Cerebellar cortex (tissue), 1 donor: ENCODE data around the gene KARS1.
A peak's percentile ranks its signal among the peaks of the same experiment; 100 is the strongest.

Experiments
- DNase-seq: peaks from one replicate; pipeline ENCODE4 v3.0.0-alpha.2; 2015; ENCODE audit warnings: low spot score

KARS1 gene

DNA sequence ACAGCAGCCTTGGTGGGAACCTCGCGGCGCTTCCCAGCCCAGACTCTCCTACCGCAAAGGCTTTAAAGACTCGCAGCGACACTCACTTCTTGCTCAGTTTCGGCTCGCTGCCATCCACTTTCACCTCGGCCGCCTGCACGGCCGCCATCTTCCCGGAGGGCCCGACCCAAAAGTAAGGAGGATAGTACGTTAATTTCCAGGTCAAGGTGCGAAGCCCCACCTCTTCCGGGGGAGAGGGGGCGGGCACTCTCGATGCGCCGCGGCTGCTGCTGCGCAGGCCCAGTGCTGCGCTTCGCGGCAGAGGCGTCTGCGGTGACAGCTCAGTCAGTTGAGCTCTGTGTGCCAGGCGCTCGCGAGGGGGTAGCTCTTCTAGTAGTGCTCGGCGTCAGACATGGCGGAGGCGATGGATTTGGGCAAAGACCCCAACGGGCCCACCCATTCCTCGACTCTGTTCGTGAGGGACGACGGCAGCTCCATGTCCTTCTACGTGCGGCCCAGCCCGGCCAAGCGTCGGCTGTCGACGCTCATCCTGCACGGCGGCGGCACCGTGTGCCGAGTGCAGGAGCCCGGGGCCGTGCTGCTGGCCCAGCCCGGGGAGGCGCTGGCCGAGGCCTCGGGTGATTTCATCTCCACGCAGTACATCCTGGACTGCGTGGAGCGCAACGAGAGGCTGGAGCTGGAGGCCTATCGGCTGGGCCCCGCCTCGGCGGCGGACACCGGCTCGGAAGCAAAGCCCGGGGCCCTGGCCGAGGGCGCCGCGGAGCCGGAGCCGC lies at the start of gene KARS1, which contains the start of gene TERF2IP:
Gene KARS1, minus strand, starts transcription at position 174 of the 773 bp plus-strand sequence. Its CDS starts 26 bp downstream, at position 148.
Gene TERF2IP, plus strand, starts transcription at position 282 of the 773 bp plus-strand sequence. Its CDS starts 110 bp downstream, at position 392.
- DNase-seq = peak; percentile 95

DNA sequence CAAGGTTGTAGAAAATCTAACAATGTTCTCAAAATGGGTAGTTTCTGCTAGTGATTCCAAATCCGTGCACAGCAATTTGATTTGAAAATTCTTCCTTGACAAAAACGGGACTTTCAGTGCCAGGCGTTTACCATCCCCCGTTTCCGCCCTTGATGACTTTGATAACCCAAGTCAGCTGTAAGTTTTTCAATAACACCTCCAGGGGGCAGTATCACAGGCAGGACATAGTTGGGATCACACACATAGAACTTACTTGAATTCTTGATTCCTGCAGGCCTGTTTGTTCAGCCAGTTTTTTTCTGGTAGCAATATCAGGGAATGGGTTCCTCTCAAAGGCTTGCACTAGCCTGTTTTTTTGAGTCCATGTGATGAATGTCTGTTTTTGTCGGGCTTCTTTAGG lies 48.2 kb upstream of the KARS1 start:
- DNase-seq = peak; percentile 8

DNA sequence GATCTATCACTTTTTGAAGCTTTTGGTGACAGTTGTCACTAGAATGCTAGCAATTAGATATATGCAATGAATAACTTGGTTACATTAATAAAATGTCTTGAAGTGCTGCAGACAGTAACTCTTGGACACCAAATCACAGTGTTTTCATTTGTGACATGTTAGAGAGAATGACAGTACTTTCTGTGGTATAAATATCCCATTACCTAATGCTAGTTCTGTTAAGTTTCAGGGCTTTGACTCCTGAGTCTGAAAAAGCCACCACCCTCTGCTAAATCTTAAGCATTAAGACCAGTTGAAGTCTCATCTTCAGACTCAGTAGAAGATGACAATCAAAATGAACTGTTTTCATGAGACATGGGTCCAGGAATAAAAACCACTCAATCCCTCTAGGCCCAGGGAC lies 39.9 kb upstream of the KARS1 start:
- no peak for DNase-seq

DNA sequence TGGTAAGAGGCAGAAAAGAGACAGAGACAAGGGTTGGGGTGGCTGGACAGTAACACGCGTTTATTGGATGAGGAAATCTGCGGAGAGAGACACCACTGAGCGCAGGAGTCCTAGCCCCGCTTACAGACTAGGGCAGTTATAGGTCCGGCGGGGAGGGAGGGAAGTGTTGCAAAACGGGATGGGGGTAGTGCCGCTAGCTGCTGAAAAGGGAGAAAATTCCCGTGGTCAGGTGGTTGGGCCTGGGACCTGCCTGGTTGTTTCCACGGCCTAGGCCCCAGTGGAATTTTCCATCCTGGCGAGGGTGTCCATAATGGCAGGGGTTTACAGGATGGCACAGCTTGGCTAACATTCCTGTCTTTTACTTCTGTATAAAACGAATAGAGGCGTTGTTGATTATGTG lies 34.8 kb upstream of the KARS1 start:
- DNase-seq = no peak

DNA sequence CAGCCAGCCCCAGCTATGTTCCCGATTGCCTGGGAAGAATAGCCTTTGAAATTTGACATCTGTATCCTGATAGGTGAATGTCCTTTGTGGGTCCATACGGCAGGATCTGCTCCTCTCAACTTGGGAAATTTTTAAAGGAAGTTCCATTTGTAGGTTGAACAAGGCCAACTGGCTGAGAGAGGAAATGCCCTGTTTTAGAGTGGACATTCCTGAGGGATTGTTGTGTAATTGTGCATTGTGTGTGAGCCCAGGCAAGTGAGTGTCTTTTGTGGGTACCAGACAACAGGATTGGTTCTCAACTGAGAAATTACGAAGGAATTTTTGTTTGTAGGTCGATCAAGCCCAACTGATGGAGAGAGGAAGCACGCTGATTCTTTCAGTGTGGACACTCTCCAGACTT lies 31.9 kb upstream of the KARS1 start:
- DNase-seq = no peak

DNA sequence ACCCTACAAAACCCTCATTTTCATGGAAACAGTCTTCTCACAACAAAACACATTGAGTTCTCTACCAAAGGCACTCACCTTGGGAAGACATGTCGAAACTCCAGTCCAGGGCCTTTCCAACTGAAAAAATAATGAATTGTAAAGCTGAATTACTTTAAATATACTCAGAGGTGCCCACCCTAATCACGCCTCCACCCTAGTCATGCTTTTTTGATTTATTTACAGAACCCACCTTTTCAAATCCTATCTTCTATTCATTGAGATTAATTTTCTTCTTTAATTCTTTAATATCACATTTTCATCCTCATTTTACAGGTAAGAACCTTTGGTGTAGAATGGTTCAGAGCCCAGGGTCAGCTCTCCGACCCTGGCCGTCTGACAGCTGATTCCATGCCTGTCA lies 29.4 kb upstream of the KARS1 start, which contains the start of gene CPHXL2:
Gene CPHXL2, minus strand, starts transcription at position 101 of the 400 bp plus-strand sequence. Its CDS starts 10 bp downstream, at position 91.
- no peak for DNase-seq

DNA sequence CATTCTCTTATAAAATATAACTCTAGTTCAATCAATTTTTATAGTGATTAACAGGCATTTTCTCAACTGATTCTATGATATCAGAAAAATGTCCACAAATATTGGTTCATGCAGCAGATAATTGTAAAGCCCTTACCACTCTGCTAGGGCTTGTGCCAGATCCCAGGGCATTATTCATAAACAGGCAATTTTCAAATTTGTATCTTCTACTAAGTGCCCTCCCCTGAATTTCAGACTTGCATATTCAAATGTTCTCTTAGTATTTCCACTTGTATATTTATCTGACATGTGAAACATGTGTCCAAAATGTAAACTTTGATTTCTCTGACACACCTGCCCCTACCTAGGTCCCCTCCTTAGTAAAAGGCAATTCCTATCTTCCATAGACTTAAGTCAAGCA lies 20.0 kb upstream of the KARS1 start:
- DNase-seq = no peak

DNA sequence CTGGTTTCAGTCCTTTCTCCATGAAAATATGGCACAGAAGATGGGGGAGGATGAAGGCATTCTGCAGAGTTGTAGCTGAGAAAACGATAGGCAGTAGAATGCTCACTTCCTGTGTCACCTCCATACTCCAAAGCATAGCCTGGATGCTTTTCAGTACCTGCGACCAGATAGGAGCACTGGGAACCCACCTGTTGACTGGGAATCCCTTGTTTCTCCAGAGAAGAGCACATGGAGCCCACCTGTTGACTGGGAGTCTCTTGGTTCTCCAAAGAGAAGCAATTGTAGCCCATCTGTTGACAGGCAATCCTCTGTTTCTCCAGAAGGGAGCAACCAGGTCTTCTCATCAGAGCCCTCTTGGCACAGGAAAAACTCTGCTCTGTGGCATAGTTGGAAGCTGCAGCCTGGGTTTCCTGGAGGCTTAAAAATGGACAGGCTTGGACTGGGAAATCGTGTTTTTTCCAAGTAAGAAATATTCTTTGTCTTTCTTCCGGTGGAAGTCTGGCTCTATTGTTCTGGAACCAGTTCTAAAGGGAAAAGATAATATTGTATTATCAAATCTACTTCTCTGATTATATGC lies 13.3 kb upstream of the KARS1 start:
- peak; percentile 47 for DNase-seq

DNA sequence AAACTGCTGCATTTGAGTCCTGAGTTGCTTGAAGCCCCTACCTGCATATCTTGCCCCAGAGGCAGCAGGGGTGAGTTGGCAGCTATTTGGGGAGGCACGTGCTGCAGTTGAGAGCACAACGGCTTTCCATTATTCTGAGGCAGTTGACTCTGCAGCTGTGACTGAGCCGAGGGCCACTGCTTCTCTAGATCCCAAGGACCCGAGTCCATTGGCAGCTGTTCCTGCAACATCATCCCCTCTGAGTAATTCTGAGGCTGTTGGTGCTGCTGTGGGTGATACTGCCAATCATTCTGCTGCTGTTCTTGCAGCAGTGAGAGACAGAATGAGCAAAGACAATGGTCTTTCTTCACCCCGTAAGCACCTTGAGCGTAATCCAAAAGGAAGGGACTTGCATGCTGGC lies 12.9 kb upstream of the KARS1 start:
- DNase-seq = no peak

DNA sequence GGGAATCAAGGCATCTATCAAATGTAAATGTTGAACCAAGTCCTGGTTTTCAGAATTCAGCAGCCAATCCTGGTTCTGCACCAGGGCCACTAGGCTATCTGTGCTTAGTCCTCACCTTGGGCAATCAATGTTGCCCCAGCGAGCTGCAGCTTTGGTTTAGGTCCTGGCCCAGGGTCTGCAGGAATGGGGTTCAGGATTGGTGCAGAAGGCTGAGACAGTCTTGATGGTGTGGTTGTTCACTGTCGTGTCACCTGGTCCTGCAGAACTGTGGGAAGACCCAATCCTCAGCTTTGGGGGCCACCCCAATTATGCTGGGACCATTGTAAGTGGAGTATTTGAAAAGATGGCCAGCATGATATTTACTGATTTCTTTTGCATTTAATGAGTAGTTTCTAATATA lies 10.7 kb upstream of the KARS1 start:
- DNase-seq = no peak

DNA sequence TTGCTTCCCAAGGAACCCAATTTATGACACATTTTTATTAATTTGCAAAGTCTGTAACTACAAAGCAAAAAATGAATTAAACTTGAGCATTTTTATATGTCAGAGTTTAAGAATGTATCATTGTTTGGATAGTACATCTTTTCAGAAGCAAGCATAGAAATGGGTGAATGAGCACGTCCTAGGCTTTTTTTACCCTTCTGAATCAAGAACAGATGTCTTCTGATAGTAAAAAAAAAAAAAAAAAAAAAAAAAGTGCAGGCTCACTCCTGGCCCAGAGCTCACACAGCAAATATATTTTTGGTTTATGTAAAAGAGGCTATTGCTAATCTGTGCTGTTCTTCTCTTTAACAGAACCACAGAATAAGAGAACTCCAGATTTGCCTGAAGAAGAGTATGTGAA lies 6.5 kb upstream of the KARS1 start:
- DNase-seq = no peak

DNA sequence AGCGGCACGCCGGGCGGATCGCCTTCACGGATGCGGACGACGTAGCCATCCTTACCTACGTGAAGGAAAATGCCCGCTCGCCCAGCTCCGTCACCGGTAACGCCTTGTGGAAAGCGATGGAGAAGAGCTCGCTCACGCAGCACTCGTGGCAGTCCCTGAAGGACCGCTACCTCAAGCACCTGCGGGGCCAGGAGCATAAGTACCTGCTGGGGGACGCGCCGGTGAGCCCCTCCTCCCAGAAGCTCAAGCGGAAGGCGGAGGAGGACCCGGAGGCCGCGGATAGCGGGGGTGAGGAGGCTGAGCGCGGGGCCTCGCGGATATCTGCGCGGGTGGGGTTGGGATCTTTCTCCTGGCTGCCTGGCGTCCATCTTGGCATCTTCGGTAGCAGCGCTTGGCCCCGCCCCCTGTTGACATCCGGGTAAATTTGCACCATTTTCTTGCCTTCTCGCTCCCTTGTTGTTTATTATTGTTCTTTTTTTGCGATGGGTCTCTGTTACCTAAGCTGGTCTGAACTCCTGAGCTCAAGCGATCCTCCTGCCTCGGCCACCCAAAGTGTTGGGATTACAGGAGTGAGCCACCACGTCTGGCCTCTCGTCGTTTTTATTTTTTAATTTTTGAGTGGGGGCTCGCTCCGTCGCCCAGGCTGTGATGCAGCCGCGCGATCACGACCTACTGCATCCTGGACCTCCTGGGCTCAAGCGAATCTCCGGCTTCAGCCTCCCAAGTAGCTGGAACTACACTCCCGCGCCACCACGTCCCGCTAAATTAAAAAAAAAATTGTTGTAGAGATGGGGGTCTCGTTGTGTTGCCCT lies 1.0 kb upstream of the KARS1 start:
- DNase-seq = peak; percentile 83

DNA sequence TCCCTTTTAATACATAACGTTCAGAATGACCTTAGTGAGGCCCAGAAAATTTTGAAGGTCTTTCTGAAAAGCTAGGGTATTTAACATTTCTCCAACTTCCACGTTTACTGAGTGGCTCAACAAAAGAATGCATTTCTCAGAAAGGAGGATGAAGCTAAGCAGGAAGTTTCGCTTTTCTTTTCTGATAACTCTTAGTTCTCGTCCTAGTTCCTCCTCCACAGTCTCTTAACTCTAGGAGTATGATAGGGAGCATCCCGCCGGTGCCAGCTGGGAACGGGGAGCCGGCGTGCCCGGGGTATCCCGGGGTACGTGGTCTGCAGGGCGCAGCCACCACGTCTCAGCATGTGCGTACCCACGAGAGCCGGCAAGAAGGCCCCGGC lies 363 bp downstream of the KARS1 start:
- DNase-seq = no peak

DNA sequence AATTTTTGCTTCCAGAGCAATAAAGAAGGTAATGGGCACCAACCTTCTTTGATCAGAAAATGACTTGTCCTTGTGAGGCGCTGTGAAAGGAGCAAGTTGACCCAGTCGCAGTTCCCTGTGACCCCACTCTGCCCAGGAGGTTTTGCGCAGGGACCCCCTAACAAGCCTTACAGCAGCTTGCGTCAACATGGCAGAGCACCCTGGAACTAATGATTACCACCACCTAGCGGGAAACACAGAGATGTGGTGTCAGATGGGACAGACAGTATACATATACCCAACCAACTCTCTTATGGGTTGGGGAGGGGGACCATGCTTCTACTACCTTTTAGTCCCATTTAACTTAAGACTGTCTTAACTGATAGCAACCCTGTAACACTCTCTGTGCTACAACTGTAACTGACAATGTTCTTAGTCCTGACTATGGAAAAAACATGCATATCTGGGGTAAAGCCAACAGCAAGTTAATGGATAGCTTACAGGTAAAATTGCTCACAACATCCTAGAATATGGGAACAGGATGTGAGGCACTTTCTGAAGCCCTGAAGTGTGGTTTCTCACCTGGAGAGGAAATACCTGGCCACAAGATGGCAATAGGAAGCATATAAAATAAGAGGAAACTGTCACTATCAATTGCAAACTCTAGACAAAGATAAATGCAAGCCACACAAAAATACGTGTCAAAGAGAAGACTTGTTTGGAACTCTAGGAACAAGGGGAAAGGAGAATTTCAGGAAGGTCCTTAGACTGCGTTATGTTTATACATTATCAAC lies 3.0 kb downstream of the KARS1 start:
- no peak for DNase-seq

DNA sequence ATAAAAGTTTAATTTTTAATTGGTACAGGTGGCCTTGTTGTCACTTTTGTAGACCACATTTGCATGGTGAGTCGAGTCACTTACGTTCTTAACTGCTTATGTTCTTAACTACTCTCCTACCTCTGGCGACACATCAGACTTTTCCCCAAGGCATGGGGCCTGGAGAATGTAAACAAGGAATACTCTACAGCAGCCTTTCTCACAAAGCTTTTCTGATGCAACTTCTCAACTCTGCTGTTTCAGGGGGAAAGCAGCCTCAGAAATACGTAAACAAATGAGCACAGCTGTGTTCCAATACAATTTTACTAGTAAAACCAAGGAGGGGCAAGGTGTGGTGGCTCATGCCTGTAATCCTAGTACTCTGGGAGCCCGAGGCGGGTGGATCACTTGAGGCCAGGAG lies 6.9 kb downstream of the KARS1 start:
- no peak for DNase-seq

DNA sequence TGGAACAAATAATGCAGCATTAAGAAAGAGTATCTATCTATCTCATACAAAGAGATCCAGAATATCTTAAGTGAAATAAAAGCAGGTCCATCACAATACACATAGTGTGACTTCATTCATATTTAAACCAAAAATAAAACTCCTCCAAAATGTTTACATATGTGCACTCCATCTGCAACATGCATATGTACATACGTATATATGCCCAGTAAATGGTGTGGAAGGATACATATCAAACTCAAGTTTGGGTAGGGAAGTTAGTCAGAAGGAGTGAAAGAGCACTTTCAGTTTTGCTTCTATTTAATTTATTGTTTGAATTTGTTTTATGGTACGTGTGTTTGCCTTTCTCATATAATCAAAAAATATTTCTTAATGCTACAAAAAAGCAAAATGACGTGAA lies 12.4 kb downstream of the KARS1 start:
- DNase-seq = no peak

DNA sequence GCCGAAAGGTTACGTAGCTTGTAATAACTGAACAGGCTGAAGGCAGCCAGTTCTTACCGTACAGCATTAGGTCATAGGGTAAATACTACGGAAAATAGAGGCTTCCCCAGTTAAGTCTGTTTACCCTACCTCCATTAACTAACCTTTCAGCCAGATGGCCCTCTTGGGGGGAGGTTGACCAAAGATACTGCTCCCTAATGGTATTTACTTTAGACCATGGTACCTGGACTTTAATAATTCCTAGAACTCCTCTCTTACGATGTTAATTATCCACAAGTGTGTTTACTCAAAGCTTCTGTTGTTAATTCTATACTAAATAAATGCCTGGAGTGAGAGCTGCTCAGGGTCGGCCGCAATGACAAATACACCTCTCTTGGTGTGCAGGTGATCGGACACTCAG lies 14.6 kb downstream of the KARS1 start:
- no peak for DNase-seq

DNA sequence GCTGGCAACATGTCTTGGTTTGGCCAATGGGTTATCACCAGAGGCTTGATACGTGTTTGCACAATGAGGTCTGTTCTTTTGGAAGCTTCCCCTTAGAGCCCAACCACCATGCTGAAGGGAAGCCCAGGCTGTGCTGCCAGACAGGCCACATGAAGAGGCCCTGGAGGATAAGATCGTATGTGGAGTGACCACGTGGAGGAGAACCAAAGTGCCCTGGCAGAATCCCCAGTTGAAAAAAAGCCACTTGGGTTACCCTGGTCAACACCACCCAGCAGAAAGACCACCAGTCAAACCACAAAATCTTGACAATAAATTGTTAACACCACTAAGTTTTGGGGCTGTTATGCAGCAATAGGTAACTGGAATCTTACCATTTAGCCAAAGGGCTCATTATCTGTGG lies 17.4 kb downstream of the KARS1 start:
- no peak for DNase-seq

DNA sequence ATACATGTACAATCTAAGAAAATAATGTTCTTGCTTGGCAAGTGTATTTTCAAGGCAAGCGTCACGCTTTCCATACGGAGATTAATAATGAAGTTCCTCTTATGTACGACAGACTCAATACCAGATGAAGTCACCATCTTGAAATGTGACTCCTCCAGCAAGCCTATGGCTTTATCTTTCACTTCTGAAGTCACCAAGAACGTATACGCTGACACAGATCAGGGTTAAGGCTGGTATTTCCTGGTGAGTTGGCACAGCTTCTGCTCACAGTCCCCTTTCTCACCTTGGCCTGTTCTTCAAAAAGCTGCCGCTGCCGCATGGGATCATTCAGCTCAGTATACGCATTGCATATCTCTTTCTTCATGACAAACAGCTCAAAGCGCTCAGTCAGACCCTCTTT lies 18.3 kb downstream of the KARS1 start:
- no peak for DNase-seq

DNA sequence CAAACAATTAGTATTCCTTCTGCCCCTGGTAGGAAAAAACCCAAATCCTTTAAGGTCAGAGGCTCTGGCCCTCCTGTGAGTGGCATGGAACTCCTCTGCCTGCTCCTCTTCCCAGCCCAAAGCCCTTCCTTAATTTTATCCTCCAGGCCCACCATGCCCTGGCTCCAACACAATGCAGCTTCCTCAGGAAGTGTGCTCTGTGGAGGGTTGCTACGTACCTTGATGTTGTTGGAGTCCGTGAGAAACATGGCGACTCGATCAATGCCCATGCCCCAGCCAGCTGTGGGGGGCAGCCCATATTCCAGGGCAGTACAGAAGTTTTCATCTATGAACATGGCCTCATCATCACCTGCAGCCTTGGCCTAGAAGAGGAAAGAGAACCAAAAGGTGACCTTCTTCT lies 19.1 kb downstream of the KARS1 start:
- no peak for DNase-seq

DNA sequence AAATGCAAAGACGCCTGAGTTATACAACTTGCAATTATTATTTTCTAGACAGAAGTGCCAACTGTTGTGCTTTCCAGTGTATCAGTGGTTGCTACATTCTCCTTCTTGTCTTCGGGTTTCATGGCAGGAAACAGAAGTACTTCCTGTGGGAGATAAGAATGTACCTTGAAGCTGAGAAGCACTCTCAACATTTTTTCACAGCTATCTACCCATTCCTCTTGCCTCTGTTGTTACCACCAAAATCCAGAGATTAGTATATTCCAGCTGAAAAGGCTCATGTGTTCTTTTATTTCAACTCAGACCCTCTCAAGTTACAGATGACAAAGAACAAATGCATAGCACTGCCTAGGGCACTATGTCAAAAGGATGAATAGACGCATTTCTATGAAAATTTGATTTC lies 19.6 kb downstream of the KARS1 start:
- no peak for DNase-seq

DNA sequence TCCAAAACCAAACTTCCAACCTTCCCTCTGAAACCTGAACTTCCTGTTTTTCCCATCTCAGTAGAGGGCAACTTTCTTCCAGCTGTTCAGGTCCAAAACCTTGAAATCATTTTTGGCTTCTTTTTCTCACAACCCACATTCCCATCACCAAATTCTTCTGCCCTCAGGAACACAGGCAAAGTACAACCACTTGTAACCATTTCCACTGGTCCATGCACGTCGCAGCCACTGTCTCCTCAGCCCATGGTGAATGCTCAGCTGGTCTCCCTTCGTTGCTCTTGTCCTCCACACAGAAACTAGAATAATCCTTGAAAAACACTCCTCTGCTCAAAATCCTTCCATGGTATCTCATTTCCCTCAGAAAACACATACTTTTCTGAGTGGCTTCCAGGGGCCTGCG lies 20.7 kb downstream of the KARS1 start:
- no peak for DNase-seq
